ENCODE measurements around the gene PPM1H. TPM values are rescaled to one million over a fixed set of nuclear protein-coding genes. Genes with fewer than 3 reads are reported as not detected.

The PPM1H gene
- total RNA-seq, 1 experiment from 2014 or later, result 37.1 TPM

GRCh38 chr12:62907561-62907960 is 27.4 kb downstream of the PPM1H start:
- no peak overlapping the region for H3K27ac Mint-ChIP-seq
- no peak overlapping the region for H3K4me3 Mint-ChIP-seq
- peak; percentile 36; the same call in 1 of the 2 replicates for ATAC-seq
- ChIA-PET CTCF (no interaction called here), POLR2A (no interaction called here)
- H3K9me3 Mint-ChIP-seq, result no peaks in the 10 kb centered on the region
- H3K27me3 Mint-ChIP-seq (ENCODE audit: low read depth), result no peaks in the 10 kb centered on the region
- peaks cover 21% of the 10 kb centered on the region for H3K4me1 Mint-ChIP-seq
- no peak for DNase-seq (ENCODE audit: low spot score)
- TF ChIP-seq ZNF425 (CRISPR knock-in tag; conservative IDR thresholded peaks at IDR 0.05), result no peak
- TF ChIP-seq ZNF281 (CRISPR knock-in tag; IDR thresholded peaks at IDR 0.05), result no peak
- no peak for TF ChIP-seq GTF2I (CRISPR knock-in tag; conservative IDR thresholded peaks at IDR 0.05)
- TF ChIP-seq TEAD4 (CRISPR knock-in tag; IDR thresholded peaks at IDR 0.05), result no peak
- no peak for TF ChIP-seq PRRX2 (CRISPR knock-in tag; IDR thresholded peaks at IDR 0.05)
- no peak for TF ChIP-seq ZNF121 (CRISPR knock-in tag; IDR thresholded peaks at IDR 0.05)
- no peak for TF ChIP-seq HMGXB4 (CRISPR knock-in tag; IDR thresholded peaks at IDR 0.05)
- no peak for TF ChIP-seq JAZF1 (CRISPR knock-in tag; IDR thresholded peaks at IDR 0.05)
- no peak for TF ChIP-seq SOX15 (CRISPR knock-in tag; IDR thresholded peaks at IDR 0.05)
- TF ChIP-seq OVOL2 (CRISPR knock-in tag; IDR thresholded peaks at IDR 0.05; ENCODE audit: borderline replicate concordance), result no peak
- no peak for TF ChIP-seq GRHL2 (CRISPR knock-in tag; IDR thresholded peaks at IDR 0.05; ENCODE audit: insufficient replicate concordance, severe bottlenecking)
- no peak for TF ChIP-seq E2F1 (CRISPR knock-in tag; IDR thresholded peaks at IDR 0.05)
- no peak for TF ChIP-seq ZNF263 (CRISPR knock-in tag; IDR thresholded peaks at IDR 0.05; ENCODE audit: low read depth)
- TF ChIP-seq CREB1 (CRISPR knock-in tag; IDR thresholded peaks at IDR 0.05), result no peak
- TF ChIP-seq, protein P1, sequence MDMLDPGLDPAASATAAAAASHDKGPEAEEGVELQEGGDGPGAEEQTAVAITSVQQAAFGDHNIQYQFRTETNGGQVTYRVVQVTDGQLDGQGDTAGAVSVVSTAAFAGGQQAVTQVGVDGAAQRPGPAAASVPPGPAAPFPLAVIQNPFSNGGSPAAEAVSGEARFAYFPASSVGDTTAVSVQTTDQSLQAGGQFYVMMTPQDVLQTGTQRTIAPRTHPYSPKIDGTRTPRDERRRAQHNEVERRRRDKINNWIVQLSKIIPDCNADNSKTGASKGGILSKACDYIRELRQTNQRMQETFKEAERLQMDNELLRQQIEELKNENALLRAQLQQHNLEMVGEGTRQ (CRISPR knock-in tag; IDR thresholded peaks at IDR 0.05), result no peak
- TF ChIP-seq, protein P2, sequence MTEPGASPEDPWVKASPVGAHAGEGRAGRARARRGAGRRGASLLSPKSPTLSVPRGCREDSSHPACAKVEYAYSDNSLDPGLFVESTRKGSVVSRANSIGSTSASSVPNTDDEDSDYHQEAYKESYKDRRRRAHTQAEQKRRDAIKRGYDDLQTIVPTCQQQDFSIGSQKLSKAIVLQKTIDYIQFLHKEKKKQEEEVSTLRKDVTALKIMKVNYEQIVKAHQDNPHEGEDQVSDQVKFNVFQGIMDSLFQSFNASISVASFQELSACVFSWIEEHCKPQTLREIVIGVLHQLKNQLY (CRISPR knock-in tag; IDR thresholded peaks at IDR 0.05), result no peak
- TF ChIP-seq ZNF416 (CRISPR knock-in tag; IDR thresholded peaks at IDR 0.05), result no peak
- H3K36me3 Mint-ChIP-seq, result no peaks in the 10 kb centered on the region

DNA sequence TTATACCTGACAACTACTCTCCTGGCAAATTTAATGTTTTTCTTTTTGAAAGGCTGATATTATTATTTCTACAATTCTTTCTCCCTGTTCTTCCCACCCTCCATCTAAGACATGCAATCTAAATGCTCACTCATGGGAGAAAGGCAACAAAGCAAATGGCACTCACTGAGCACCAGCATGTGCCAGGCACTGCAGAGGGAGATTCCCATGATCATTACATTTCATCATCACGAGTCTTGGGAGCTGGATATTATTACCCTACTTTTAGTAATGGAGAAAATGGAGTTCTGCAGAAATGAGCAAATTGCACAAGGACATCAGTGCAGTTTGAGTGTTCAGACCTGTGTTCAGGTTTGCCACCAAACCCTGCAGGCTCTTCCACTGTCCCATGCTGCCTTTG is 27.9 kb downstream of the PPM1H start:
- CTCF ChIA-PET, result no interaction called here
- H3K27me3 Mint-ChIP-seq (ENCODE audit: low read depth), result no peaks in the 10 kb centered on the region
- POLR2A ChIA-PET, result no interaction called here
- H3K36me3 Mint-ChIP-seq, result no peaks in the 10 kb centered on the region
- no peak overlapping the region for H3K27ac Mint-ChIP-seq
- peaks cover 18% of the 10 kb centered on the region for H3K4me1 Mint-ChIP-seq
- H3K4me3 Mint-ChIP-seq, result no peak overlapping the region
- TF ChIP-seq SMAD3 (CRISPR knock-in tag; IDR thresholded peaks at IDR 0.05; ENCODE audit: borderline replicate concordance), result no peak
- TF ChIP-seq FOXP1 (CRISPR knock-in tag; IDR thresholded peaks at IDR 0.05; ENCODE audit: borderline replicate concordance), result no peak
- TF ChIP-seq CBFB (CRISPR knock-in tag; IDR thresholded peaks at IDR 0.05; ENCODE audit: low read depth), result no peak
- DNase-seq (ENCODE audit: low spot score), result no peak
- H3K9me3 Mint-ChIP-seq, result no peaks in the 10 kb centered on the region
- ATAC-seq, result no peak

Measured in WTC11 (cell line).